ENCODE results near the gene NELL2.

DNA sequence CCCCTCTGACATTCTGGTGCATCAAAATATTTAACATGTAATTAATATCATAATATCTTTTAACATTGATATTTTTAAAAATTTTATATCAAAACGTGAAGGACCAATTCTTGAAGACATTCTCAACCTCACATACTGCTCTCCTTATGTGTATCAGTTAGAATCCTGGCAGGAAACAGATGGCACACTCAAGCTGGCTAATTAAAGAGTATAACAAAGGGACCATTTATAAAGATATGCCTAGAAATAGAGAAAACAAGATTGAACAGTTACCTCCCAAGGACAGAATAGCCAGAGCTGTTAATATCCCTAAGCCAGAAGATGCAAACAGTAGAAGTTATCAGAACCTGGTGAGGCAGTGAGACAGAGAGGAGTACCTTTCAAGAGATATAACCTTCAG lies 368.7 kb downstream of the NELL2 start:
- TF ChIP-seq POLR2A (IDR thresholded peaks at IDR 0.05) = no peak
- TF ChIP-seq, protein P1, sequence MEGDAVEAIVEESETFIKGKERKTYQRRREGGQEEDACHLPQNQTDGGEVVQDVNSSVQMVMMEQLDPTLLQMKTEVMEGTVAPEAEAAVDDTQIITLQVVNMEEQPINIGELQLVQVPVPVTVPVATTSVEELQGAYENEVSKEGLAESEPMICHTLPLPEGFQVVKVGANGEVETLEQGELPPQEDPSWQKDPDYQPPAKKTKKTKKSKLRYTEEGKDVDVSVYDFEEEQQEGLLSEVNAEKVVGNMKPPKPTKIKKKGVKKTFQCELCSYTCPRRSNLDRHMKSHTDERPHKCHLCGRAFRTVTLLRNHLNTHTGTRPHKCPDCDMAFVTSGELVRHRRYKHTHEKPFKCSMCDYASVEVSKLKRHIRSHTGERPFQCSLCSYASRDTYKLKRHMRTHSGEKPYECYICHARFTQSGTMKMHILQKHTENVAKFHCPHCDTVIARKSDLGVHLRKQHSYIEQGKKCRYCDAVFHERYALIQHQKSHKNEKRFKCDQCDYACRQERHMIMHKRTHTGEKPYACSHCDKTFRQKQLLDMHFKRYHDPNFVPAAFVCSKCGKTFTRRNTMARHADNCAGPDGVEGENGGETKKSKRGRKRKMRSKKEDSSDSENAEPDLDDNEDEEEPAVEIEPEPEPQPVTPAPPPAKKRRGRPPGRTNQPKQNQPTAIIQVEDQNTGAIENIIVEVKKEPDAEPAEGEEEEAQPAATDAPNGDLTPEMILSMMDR (IDR thresholded peaks at IDR 0.05) = no peak

Data from esophagus squamous epithelium (tissue), 4 donors.